Measurements from ENCODE around the gene AFG3L2. TPM values are rescaled to one million over a fixed set of nuclear protein-coding genes. Genes with fewer than 3 reads are reported as not detected.

Gene AFG3L2
- total RNA-seq, 1 donor from 2014 or later, result 46.7 TPM

DNA sequence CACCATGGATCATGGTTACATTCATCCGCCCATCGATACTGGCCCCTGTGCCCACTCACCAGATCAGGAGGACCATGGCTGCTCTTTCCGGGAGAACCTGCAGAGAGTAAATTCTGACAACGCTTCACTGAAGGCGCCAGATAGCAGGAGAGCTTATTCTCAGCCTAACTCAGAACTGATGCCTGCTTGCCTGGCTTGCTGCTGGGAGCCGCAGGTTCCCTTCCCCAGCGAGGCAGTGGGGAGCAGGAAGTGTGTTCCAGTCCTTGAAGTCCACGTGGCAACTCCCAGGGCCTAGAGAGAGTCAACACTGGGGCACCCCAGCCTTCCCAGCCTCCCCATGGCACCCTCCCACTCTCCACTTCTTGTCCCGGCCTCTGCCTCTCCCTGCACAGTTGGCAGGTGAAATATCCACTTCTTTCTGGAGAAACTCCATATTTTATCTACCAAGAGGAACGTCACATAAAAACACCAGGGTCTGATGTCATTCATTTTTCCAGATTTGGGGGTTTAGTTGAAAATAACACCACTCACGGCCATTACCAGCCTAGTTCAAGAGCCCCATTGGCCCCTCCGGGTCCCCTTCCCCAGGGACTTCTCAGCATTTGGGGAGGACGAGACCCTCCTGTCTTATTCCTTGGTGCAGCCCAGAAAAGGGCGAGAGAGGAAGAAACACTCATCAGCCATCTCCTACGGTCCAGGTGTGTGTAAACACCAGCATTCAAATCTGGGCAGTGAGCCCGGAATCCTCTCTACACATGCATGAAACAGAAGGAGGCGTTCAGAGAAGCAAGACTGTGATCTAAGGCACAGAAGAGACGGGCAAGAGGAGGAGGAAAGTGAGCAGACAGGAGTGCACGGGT is 72.4 kb downstream of the AFG3L2 start:
- H3K79me2 ChIP-seq (ENCODE audit: insufficient read depth, low read length), result peaks cover 46% of the 10 kb centered on the region
- H2AFZ ChIP-seq (ENCODE audit: low read depth, low read length), result no peak overlapping the region
- peaks cover 13% of the 10 kb centered on the region for H3K4me1 ChIP-seq (ENCODE audit: insufficient read depth, low read length)
- H3K27me3 ChIP-seq (ENCODE audit: insufficient read depth, low read length), result no peaks in the 10 kb centered on the region
- no peaks in the 10 kb centered on the region for H3K9me3 ChIP-seq (ENCODE audit: insufficient read depth, low read depth, low read length)
- H3K4me3 Mint-ChIP-seq (ENCODE audit: unreplicated experiment), result peak overlapping the region; percentile 69
- no peak for TF ChIP-seq EZH2 (IDR thresholded peaks at IDR 0.05; ENCODE audit: insufficient read depth, low read length)
- TF ChIP-seq, protein P1, sequence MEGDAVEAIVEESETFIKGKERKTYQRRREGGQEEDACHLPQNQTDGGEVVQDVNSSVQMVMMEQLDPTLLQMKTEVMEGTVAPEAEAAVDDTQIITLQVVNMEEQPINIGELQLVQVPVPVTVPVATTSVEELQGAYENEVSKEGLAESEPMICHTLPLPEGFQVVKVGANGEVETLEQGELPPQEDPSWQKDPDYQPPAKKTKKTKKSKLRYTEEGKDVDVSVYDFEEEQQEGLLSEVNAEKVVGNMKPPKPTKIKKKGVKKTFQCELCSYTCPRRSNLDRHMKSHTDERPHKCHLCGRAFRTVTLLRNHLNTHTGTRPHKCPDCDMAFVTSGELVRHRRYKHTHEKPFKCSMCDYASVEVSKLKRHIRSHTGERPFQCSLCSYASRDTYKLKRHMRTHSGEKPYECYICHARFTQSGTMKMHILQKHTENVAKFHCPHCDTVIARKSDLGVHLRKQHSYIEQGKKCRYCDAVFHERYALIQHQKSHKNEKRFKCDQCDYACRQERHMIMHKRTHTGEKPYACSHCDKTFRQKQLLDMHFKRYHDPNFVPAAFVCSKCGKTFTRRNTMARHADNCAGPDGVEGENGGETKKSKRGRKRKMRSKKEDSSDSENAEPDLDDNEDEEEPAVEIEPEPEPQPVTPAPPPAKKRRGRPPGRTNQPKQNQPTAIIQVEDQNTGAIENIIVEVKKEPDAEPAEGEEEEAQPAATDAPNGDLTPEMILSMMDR (IDR thresholded peaks at IDR 0.05; ENCODE audit: insufficient read depth, low read depth, low read length), result no peak
- no peak overlapping the region for H3K27ac ChIP-seq (ENCODE audit: low read depth, low read length)
- peaks cover 2% of the 10 kb centered on the region for H3K9me3 Mint-ChIP-seq (ENCODE audit: unreplicated experiment)
- H3K9ac ChIP-seq (ENCODE audit: low read length), result no peak overlapping the region
- no peak overlapping the region for H3K4me3 ChIP-seq (ENCODE audit: insufficient read depth, low read depth, low read length)
- peaks cover 12% of the 10 kb centered on the region for H3K4me1 Mint-ChIP-seq (ENCODE audit: low read depth, unreplicated experiment)
- H3K36me3 ChIP-seq (ENCODE audit: insufficient read depth, low read length), result peaks cover 3% of the 10 kb centered on the region
- H4K20me1 ChIP-seq (ENCODE audit: insufficient read depth, low read length), result peaks cover 15% of the 10 kb centered on the region
- peaks cover 4% of the 10 kb centered on the region for H3K36me3 Mint-ChIP-seq (ENCODE audit: low read depth, unreplicated experiment)
- no peak overlapping the region for H3K4me2 ChIP-seq (ENCODE audit: low read length)
- DNase-seq (ENCODE audit: low read depth) (peak; percentile 49), FAIRE-seq (no peak)
- H3K27me3 Mint-ChIP-seq (ENCODE audit: low read depth, unreplicated experiment), result peaks cover 6% of the 10 kb centered on the region
- H3K27ac Mint-ChIP-seq (ENCODE audit: unreplicated experiment), result peak overlapping the region; percentile 60

DNA sequence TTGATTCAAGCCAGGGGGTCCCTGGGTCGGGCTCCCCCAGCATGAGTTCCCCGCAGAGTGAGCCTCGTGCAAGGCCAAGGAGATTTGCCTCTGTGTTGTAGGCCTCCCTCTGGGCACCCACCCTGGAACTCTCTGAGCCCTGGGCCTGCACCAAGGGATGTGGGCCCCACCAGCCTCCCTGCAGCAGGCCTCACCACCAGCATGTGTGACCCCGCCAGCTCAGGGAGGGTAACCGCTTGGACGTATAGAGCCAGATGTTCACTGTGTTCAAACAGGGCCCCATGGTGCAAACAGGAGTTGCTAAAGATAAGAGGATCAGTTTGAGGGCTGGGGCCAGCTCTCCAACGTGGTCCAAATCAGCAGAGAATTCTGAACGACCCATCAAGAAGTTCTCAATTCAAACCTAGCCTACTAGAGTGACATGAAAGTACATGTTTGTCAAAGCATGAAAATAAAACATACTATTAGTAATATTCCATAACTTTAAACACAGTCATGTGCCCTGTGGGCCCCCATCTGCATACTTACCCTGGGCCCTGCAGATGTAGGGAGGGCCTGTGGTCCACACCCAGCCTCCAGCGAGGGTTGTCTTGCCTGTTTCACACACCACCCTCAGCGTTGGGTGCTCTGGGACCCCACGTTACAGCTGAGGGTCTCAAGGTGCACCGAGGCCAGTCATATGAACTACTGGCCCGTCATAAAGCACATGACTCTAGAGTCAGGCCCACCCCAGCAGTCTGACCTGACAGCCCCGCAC is 74.5 kb downstream of the AFG3L2 start:
- peaks cover 2% of the 10 kb centered on the region for H3K9me3 Mint-ChIP-seq (ENCODE audit: unreplicated experiment)
- no peak overlapping the region for H3K27ac Mint-ChIP-seq (ENCODE audit: unreplicated experiment)
- TF ChIP-seq, protein P1 (IDR thresholded peaks at IDR 0.05; ENCODE audit: insufficient read depth, low read depth, low read length), result no peak
- TF ChIP-seq EZH2 (IDR thresholded peaks at IDR 0.05; ENCODE audit: insufficient read depth, low read length), result no peak
- no peak overlapping the region for H3K4me2 ChIP-seq (ENCODE audit: low read length)
- no peaks in the 10 kb centered on the region for H3K27me3 ChIP-seq (ENCODE audit: insufficient read depth, low read length)
- DNase-seq (ENCODE audit: low read depth) (no peak), FAIRE-seq (no peak)
- peaks cover 11% of the 10 kb centered on the region for H3K4me1 Mint-ChIP-seq (ENCODE audit: low read depth, unreplicated experiment)
- peaks cover 6% of the 10 kb centered on the region for H4K20me1 ChIP-seq (ENCODE audit: insufficient read depth, low read length)
- peaks cover 12% of the 10 kb centered on the region for H3K4me1 ChIP-seq (ENCODE audit: insufficient read depth, low read length)
- no peaks in the 10 kb centered on the region for H3K36me3 ChIP-seq (ENCODE audit: insufficient read depth, low read length)
- H3K36me3 Mint-ChIP-seq (ENCODE audit: low read depth, unreplicated experiment), result peaks cover 2% of the 10 kb centered on the region
- no peak overlapping the region for H3K27ac ChIP-seq (ENCODE audit: low read depth, low read length)
- no peak overlapping the region for H2AFZ ChIP-seq (ENCODE audit: low read depth, low read length)
- H3K4me3 ChIP-seq (ENCODE audit: insufficient read depth, low read depth, low read length), result no peak overlapping the region
- H3K27me3 Mint-ChIP-seq (ENCODE audit: low read depth, unreplicated experiment), result peaks cover 8% of the 10 kb centered on the region
- H3K4me3 Mint-ChIP-seq (ENCODE audit: unreplicated experiment), result no peak overlapping the region
- no peak overlapping the region for H3K9ac ChIP-seq (ENCODE audit: low read length)
- no peaks in the 10 kb centered on the region for H3K9me3 ChIP-seq (ENCODE audit: insufficient read depth, low read depth, low read length)
- peaks cover 28% of the 10 kb centered on the region for H3K79me2 ChIP-seq (ENCODE audit: insufficient read depth, low read length)

All from astrocyte (in vitro differentiated cells and primary cell).